Retina (tissue), 1 donor: ENCODE results near the gene COL4A2.

ENCODE experiments used
- DNase-seq: peaks from one replicate; pipeline ENCODE4 v3.0.0-alpha.2; 2016

COL4A2 gene

GRCh38 chr13:110306960-110307766, at the start of gene COL4A2, which contains the start of gene COL4A1:
TSS of gene COL4A2 (plus strand) at chr13:110307284. CDS start at chr13:110307904, 620 bp downstream.
TSS of gene COL4A1 (minus strand) at chr13:110307157. CDS start at chr13:110307027, 130 bp downstream.
- DNase-seq: peak; percentile 89

- DNase-seq: no peak
These were observed 49.7 kb upstream of the COL4A2 start for GRCh38 chr13:110257408-110257807.

GRCh38 chr13:110258876-110259631, 48.0 kb upstream of the COL4A2 start:
- no peak for DNase-seq

GRCh38 chr13:110259651-110260050, 47.4 kb upstream of the COL4A2 start:
- no peak for DNase-seq

- DNase-seq: no peak
These were observed 45.7 kb upstream of the COL4A2 start for GRCh38 chr13:110261166-110262081.

GRCh38 chr13:110262082-110262436, 45.0 kb upstream of the COL4A2 start:
- DNase-seq: no peak

- DNase-seq: no peak
These were observed 44.4 kb upstream of the COL4A2 start for GRCh38 chr13:110262508-110263291.

GRCh38 chr13:110263404-110263803, 43.7 kb upstream of the COL4A2 start:
- DNase-seq: no peak

- no peak for DNase-seq
These were observed 43.2 kb upstream of the COL4A2 start for GRCh38 chr13:110263888-110264287.

- DNase-seq: peak; percentile 30
These were observed 42.3 kb upstream of the COL4A2 start for GRCh38 chr13:110264685-110265275.

GRCh38 chr13:110265341-110265681, 41.8 kb upstream of the COL4A2 start:
- DNase-seq: peak; percentile 26

GRCh38 chr13:110265682-110266430, 41.2 kb upstream of the COL4A2 start:
- no peak for DNase-seq

GRCh38 chr13:110266431-110266809, 40.7 kb upstream of the COL4A2 start:
- no peak for DNase-seq

GRCh38 chr13:110266983-110267382, 40.1 kb upstream of the COL4A2 start:
- DNase-seq: peak; percentile 39

GRCh38 chr13:110268061-110268460, 39.0 kb upstream of the COL4A2 start:
- no peak for DNase-seq

- DNase-seq: no peak
These were observed 38.4 kb upstream of the COL4A2 start for GRCh38 chr13:110268576-110269185.

GRCh38 chr13:110269509-110270185, 37.4 kb upstream of the COL4A2 start:
- DNase-seq: no peak

GRCh38 chr13:110270507-110270906, 36.6 kb upstream of the COL4A2 start:
- no peak for DNase-seq

GRCh38 chr13:110271313-110271712, 35.8 kb upstream of the COL4A2 start:
- no peak for DNase-seq

GRCh38 chr13:110272227-110272626, 34.9 kb upstream of the COL4A2 start:
- DNase-seq: no peak
